NCI-H446 (cell line): ENCODE measurements around the gene FXYD5.

Experiments used
- DNase-seq, 2 experiments: peaks; one replicate each; lab custom pipeline; 2025; lab: John Stamatoyannopoulos, UW

Gene FXYD5, protein sequence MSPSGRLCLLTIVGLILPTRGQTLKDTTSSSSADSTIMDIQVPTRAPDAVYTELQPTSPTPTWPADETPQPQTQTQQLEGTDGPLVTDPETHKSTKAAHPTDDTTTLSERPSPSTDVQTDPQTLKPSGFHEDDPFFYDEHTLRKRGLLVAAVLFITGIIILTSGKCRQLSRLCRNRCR

DNA sequence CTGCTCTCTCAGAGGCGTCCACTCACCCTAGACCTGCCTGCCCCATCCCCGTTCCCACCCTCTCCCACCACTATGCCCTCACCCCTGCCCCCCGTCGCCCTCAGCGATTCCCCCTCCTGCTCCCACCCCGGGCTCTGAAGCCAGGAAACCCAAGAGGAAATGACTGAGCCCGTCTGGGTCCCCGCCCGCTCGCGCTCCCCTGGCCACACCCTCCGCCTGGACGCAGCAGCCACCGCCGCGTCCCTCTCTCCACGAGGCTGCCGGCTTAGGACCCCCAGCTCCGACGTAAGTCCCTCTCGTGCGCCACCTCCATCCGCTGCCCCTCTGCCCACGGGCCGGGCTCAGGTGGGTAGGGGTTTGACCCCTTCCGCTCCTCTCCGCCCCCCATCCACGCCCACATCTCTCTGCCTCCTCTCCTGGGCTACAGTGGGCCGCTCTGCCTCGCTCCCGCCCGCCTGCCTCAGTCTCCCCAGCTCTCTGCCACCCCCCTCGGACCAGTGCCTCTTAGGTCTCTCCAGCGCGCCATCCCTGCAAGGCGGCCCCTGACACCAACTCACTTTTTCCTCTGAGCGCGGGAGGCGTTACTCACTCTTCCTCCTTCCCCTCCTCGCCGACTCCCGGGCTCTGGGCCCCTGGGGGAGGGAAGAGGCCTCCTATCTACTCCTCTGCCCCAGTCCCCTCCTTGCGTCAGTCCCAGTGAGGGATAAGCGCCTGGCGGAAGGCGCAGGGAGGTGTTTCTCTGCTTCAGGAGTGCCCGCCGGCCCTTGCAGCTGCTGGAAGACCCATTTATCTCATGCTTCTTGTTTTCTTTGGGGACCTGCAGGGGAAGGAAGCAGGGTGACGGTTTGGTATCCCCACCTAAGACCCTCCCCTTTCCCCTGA lies at the start of gene FXYD5:
TSS of gene FXYD5 (plus strand) at position 211 of the 882 bp plus-strand sequence. CDS start 816 bp downstream, outside the sequence.
- DNase-seq, result no peak

DNA sequence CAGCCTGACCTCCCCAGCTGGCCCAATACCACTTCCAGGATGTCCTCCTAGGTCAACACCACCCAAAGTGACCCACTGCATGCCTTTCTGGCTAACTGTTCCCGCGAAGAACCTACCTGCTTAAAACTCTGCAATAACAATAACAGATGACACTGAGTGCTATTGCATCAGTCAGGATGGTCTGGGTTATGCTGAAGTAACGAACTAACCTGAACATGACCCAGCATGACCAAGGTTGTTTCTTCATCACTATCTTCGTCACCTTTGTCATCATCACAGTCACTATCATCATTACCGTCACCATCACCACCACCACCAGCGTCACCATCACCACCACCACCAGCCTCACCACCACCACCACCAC lies 49.5 kb upstream of the FXYD5 start:
- DNase-seq, result no peak

DNA sequence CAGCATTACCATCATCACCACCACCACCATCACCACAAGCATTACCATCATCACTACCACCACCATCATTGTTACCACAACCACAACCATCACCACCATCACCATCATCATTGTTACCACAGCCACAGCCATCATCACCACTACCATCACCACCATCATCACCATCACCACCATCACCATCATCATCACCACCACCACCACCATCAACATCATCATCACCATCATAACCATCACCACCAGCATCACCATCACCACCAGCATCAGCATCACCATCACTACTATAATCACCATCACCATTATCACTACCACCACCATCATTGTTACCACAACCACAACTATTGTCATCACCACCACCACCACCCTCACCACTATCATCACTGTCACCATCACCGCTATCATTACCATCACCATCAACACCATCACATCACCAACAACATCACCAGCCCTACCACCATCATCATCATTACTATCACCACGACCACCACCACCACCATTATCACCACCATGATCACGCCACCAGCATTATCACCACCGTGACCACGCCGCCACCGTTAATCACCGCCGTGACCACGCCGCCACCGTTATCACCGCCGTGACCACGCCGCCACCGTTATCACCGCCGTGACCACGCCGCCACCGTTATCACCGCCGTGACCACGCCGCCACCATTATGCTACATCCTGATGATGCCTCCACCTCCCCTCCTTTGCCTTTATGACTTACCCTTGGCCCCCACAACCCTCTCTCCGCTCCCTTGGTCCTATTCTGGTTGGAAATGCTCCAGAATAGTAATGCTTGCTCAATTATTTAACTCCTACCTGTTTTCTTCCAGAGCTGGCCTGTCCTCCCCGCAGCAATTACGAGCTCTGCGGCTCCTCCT lies 48.9 kb upstream of the FXYD5 start:
- no peak for DNase-seq

DNA sequence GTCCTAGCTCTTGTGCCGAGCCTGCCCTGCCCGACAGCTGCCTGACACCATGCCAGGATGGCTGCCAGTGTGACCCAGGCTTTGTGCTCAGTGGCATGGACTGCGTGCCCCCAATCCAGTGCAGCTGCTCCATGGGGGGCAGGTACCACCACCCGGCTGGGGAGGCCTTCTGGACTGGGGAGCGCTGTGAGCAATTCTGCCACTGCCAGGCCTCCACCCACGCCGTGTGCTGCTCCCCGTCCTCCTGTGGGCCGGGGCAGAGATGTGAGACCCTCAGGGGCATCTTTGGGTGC lies 48.3 kb upstream of the FXYD5 start:
- no peak for DNase-seq

DNA sequence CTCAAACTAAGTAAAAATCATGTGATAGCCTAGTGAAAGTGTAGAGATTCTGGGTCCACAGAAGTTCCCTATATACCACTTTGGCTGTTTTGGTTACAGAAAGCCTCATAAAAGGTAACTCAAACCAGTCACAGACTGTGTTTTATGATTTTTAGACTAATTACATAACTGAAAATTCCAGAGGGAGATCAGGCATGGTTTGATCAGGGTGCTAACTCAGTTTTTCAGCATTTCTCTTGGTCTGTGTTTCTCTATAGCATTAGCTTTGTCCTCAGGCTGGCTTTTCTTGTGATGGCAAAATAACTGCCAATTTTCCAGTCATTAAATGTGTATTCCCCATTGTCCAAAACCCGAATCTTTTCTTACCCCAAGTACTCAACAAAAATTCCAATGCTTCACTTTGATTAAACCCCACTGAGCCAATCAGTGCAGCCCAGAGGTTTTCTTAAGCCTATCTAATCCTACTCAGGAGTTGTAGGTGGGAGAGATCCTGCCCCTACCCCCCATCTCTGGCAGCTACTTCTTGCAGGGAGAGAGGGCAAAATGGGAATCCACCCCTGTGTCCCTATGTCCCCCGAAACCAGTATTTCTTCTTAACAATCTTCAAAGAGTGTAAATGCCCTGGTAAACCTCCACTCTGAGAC lies 47.5 kb upstream of the FXYD5 start:
- no peak for DNase-seq

DNA sequence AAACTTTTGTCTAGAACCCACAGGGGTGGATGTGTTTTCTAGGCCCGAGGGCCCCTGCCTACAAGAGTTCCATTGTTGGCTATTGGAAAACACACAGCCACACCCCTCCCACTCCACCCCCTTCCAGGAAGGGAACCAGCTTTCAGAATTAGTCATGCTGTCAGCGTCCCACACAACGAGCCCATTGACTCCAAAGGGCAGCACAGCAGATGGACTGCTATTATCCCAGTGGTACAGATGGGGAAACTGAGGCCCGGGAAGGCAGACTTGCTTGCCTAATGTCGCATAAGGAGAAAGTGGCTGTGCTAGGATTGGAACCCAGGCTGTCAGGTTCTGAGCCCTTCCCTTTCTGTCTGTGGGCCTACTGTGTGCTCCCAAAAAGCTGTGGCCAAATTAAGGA lies 47.0 kb upstream of the FXYD5 start:
- no peak for DNase-seq

DNA sequence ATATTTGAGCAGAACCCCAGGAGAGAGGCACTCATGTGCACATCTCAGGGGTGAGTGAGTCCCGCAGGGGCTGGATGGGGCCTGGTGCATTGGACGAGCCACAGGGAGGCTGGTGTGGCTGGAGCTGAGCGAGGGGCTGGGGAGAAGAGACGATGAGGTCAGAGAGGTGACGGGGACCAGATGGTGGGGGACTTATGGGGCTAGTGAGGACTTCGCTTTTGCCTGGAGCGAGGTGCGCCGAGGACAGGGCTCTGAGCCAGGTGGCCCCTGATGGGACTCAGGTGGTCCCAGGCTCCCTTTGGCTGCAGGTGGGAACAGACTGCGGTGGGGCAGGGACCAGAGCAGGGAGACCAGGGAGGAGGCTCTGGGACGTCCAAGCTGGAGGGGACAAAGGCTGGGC lies 45.8 kb upstream of the FXYD5 start:
- DNase-seq, result no peak

DNA sequence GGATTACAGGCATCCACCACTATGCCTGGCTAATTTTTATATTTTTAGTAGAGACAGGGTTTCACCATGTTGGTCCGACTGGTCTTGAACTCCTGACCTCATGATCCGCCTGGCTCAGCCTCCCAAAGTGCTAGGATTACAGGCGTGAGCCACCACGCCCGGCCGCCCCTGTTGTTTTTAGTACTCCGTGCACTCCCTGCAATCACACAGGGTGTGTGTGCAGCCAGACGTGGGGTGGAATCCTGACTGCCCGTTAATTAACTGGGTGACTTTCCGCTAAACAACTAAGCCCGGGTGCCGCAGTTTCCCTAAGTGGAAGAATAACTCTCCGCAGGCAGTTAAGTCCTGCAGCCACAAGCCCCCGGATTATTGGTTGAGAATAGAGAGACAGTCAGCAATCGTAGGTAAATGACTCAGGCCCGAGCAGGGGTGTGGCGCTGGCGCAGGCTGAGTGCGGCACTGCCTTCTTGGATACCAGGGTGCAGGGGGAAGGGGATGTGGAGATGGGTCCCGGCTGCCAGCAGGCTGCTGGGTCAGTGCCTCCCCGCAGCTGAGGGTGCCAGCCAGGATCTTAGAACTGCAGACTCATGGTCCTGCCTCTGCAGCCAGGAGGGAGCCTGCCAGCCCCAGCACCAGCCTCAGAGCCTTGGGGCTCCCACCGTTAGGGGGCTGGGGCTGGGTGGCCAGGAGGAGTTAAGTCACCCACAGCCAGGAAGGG lies 45.0 kb upstream of the FXYD5 start:
- DNase-seq, result no peak

DNA sequence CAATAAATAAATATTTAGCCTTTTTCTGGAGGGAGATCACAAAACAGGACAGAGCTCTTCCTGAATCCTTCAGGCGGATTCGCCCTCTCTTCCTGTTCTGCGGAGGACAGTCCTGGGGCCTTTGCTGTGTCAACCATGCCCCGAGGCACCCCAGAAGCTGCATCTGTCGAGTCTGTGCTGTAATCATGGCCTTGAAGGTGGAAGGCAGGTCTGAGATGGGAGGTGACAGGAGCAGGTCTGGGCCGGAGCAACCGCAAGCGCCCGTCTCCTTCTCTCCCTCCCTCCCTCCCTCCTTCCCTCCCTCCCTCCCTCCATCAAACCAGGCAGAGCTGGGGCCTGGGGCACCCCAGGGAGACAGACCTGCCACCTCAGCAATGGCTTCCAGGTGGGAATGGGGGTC lies 43.6 kb upstream of the FXYD5 start:
- DNase-seq, result no peak

DNA sequence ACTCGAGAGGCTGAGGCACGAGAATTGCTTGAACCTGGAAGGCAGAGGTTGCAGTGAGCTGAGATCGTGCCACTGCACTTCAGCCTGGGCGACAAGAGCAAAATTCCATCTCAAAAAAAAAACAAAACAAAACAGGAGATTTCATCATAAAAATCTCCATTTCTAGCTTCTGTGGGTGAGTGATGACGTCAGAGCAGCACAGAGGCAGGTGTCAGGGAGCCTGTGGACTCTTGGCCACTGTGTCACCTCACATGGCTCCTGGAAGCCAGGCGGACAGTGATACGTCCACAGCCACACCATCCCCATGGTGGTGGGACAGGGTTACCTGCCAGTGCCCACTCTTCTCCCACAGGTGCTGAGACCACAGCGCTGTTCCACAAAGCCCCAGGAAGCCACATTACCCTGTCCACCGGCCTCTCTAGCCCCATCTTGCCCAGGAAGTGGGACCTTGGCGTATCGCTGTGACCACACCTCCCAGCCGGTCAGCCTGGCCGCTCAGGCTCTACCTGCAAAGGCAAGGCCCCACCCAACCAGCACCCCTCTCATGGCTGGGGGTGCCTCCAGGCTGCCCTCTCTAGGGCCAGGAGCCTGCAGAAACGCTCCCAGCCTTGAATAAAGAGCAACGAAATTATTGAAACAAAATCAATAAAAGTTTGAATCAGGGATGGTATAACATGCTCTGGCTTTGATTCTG lies 41.4 kb upstream of the FXYD5 start:
- DNase-seq, result no peak

DNA sequence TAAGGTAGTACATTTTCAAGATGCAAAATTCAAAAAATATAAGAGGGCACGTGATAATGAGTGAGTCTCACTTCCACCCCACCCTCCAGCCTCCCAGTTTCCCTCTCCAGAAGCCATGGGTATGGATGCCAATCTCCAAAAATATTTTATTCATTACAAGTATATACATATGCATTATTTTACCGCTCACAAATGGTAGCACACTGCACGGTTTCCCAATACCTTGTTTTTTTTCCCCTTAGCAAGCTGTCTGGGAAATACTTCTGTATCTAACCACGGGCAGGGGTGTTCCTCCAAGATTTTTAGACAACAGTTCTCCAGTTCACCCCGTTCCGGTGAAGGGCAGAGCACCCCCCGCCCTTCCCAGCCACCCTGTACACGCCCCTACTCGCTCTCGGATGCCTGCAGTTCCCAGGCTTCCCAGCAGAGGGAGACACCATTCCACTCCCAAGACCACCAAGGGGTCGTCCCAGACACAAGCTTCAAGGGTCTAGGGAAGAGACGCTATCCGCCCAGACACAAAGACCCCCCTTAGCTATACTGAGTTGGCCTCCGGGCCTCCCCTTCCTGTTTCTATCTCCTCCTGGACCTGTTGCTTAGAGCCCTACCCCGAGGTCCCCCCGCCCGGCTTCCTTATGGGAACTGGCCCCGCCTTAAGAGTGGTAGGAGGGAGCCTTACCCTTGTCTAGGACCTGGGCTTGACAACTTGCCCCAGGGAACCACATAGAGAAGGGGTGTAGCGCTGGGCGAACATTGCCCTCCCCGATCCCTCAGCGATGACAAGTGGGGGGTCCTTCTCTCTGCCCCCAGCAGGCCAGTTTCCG lies 40.0 kb upstream of the FXYD5 start:
- DNase-seq, result peak in 1 of 2 experiments; percentile 51

DNA sequence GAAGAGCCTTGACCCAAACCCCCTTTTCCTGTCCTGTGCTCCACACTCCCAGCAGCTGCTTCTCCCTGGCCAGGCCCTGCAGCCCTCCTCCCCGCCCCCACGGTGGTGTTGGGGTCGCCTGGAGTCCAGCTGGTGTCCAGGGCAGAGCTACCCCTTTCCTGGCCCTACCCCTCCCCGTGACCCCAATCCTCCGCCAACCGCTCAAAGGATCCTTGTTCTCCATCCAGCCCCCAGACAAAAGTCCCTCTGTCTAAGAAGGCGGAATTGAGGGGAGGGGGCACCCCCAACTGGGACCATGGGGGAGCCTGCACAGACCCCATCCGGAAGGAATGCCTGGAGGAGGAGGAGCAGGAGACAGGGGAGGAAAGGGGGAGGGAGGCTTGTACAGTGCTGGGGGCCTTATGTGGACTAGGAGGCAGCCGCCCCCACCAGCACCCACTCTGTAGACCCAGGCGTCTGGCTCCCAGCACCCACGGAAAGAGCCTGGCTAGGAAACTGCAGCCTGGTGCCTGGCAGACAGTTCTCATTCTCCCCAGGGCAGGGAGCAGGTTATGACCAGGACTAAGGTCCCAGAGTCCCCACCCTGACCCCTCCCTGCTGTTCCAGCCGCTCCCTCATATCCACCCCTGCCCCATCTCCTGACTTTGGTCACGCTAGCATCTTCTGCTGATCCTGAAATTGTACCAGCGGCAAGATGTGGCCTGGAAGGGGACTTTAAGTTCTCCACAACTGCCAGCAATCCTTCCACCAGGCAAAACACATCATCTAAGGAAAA lies 39.2 kb upstream of the FXYD5 start, which contains the start of gene FXYD3:
TSS of gene FXYD3 (plus strand) at position 647 of the 775 bp plus-strand sequence. CDS start 3,554 bp downstream, outside the sequence.
- no peak for DNase-seq

DNA sequence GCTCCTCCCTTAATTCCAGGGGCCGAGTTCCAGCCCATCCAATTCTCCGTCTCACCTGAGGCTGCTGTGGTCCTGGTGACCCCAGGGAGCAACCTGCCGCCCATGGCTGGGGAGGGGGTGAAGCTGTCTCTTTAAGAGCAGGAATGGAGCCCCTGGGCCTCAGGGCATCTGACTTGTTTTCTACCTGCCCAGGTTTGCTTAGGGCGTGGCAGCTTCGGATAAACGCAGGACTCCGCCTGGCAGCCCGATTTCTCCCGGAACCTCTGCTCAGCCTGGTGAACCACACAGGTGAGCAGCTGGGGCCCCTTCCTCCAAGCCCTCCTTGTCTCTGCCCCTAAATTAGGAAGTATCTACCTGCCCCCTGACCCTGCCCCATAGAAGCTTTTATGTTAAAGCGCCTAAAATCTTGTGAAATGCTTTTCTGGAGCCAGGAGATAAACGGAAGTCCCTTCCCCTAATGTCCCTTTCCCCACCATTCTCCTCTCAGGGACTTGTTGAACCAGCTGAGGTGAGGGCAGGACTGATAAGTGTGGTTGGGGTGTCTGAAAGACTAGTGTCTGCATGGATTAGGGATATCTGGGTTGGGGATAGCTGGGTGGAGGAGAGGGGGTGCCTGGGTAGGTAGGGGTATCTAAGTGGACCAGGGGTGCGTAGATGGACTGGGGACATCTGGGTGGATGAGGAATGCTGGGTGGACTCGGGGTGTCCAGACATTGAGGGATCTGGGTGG lies 38.3 kb upstream of the FXYD5 start:
- no peak for DNase-seq

DNA sequence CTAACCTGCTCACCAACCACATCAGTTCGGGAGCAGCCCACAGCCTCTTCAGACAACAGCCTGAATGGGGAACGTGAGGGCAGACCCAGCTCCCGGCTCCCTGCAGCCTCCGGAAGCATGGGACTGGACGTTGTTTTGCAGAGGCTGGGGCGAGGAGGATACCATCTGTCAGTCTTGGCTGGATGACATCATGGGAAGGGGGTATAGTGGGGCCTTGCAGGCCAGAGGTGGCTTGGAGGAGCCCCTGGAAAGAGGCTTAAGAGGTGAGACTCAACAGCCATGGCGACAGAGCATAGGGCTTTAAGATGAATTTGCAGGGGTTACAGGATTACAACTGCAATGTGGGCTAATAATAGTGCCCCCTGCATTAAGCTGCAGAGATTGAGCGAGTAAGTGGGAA lies 37.4 kb upstream of the FXYD5 start:
- no peak for DNase-seq

DNA sequence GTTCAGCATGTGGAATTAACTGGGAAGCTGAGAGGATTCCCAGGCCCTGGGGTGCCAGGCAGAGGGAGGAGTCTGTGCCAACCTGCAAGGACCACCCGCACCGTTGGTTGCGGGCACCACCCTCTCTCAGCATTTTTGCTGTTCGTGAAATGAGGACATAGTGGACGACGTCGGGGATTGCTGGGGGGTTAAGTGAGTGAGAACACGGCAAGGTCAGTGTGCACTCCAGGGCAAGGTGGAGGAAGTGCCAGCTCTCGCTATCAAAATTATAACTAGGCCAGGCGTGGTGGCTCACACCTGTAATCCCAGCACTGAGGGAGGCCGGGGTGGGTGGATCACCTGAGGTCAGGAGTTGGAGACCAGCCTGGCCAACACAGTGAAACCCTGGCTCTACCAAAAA lies 36.7 kb upstream of the FXYD5 start:
- DNase-seq, result no peak

DNA sequence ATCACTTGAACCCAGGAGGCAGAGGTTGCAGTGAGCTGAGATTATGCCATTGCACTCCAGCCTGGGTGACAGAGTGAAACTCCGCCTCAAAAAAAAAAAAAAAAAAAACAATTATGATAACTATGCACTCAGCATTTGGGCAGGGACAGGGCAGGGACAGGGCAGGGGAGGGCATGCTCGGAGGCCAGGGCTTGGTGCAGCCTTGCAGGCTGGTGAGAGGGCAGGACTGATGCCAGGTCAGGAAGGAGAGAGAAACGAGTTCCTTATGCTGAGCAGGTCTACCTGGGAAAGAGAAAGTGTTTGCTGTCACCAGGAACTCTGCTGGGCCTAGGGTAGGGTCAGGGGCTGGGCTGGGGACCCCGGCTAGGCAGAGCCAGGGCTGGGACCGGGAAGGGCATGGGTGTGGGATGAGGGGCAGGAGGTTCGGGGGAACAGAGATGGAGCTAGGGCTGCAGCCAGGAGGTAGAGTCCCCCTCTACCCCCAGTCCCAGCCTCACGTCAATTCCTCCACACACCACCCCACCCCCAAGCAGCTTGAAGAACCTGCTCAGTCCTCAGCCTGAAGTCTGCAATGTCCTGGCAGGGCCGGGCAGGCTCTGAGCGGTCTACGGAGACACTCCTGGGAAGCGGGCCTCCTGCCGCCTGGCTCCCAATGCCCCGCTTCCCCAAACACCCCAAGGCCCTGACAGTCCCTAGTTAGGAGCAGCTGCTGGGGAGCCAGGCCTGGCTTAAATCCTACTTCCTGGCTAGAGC lies 36.1 kb upstream of the FXYD5 start:
- no peak for DNase-seq

DNA sequence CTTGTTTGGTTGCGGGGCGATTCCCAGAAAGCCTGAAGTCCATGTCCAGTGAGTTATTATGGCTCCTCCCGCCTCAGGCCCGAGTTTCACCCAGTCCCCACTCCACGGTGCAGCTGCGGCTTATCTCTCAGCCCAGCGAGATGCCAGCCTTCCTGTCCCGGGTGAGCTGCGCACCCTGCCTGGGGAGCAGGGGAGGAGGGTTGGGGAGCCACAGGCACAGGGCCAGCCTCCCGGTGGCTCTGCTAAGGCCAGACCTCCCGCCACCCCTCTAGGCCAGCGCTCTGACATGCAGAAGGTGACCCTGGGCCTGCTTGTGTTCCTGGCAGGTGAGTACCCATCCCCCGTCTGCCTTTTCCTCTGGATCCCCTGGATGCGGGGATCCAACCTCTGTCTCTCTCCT lies 35.4 kb upstream of the FXYD5 start:
- DNase-seq, result no peak
